Cardiac fibroblast (primary cell): Measurements from ENCODE around the gene CCDC146.
"Not testable (repeated sequence)": the region's sequence is repeated elsewhere in the genome, so short reads cannot be mapped to it uniquely, and the experiment has no call there.

Experiments
- DNase-seq, 2 donors: peaks; one replicate each; pipeline versions ENCODE4 v3.0.0 to v3.0.0-alpha.2; 2010; ENCODE audit warnings: low read depth in 2 of 2
- H3K4me3 ChIP-seq, 2 donors: replicated peaks in 1 of 2; 1 replicate in 1 of 2; 2 replicates in 1 of 2; pipeline ENCODE4 v1.5.1; 2011; ENCODE audit warnings: low read depth in 2 of 2, low read length in 2 of 2, mild to moderate bottlenecking in 2 of 2, moderate library complexity in 1 of 2
- CTCF ChIP-seq: IDR thresholded peaks from one replicate; pipeline ENCODE4 v1.5.1; 2011; ENCODE audit warnings: low read depth, mild to moderate bottlenecking, low read length, inconsistent platforms

Gene CCDC146

DNA sequence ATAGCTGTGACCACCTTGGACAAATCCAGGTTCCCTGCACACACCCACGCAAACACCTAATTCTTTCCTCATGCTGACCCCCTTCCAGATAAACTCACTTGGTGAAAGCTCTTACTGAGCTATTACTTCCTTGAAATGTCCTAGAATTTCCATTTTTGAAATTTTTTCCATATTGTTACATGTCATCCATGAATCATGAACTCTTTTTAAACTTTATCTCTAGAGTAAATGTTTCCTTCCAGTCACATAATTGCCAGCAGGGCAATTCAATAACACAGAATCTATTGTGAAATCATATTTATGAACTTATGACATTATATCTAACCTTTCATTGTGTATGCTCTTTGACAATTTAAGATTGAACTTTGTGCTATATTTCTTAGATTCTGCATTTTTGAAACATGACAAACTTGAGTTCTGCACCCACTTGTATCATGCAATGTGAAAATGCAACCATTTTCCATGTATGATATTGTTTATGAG is 104.0 kb downstream of the CCDC146 start:
- no peak overlapping the region for H3K4me3 ChIP-seq
- no peak for TF ChIP-seq CTCF
- peak; percentile 36 to 37 for DNase-seq

GRCh38 chr7:77228795-77229194 is 106.4 kb downstream of the CCDC146 start:
- not testable (repeated sequence) for DNase-seq, H3K4me3 ChIP-seq

DNA sequence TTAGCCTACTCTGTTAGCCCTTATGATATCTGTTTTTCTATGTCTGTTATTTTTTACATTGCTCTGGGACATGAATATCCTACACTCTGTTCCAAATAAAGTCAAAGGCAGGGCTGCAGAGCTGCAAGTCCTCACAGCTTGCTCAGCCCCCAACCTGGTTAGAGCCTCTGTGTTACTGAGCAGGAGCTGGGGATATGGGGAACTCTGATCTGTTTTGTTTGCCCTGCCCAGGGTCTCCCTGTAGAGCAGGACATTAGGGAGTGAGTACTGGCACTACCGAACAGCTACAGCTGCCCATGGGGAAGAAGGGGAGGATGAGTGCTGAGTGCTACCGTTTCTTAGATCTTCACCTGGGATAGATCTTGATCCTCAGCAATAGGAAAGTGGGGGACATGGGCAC is 110.1 kb downstream of the CCDC146 start:
- TF ChIP-seq CTCF: no peak
- H3K4me3 ChIP-seq: no peak overlapping the region
- no peak for DNase-seq

DNA sequence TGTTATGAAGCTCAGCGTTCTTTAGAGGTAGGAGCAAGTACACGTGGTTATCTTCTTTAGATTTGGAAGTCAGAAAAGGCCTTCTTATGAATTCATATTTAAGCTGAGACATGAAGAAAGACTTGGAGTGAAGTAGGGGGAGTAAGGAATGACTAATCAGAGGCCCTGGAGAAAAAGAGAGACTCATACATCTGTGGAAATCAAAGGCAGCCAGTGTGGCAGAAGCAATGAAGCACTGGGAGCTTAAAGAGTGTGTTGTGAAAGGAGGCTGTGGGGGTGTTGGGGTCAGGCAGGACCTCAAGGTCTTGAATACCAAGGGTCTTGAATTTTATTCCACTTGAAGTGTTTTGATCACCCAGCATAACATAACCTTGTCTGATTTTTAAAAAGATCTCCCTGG is 112.9 kb downstream of the CCDC146 start:
- H3K4me3 ChIP-seq: no peak overlapping the region
- no peak for TF ChIP-seq CTCF
- peak; percentile 65 to 74 for DNase-seq

- DNase-seq: no peak
- no peak for TF ChIP-seq CTCF
- H3K4me3 ChIP-seq: no peak overlapping the region
Measured at GRCh38 chr7:77238703-77239136, 116.3 kb downstream of the CCDC146 start.

DNA sequence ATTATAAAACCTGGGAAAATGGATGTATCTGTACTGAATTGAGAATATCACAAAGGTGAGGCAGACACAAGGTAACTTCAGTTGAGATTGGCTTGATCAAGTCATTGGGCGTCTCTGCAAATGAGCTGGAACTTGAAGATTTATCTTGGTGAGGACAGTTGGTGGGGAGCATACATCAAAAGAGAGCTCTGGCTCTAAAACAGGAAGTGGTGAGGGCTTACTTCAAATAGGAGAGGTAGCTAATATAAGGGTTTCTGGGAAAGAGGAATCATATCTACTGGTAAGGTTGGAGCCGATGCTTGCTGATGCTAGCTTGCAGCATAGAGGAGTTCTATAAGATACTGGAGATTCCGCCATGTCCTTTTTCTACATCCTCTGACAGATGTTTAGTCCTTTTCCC is 117.1 kb downstream of the CCDC146 start:
- no peak for TF ChIP-seq CTCF
- DNase-seq: no peak
- H3K4me3 ChIP-seq: no peak overlapping the region

DNA sequence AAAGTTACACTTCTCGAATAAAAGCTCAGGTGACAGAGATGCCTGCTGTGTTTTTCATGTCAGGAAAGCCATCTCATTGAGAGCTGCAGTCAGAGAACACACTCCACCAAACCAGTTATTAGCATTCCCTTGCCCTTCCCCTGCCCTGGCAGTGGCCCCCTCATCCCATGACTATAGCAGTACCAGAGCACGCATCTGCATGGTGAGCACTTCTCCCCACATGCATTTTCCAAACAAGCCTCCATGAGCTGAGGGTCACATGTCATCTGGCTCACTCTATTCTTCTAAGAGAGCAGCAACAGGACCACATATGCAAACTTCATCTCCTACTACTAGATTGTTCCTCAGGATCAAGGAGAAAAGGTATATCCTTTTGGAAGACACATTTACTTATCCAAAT is 119.7 kb downstream of the CCDC146 start:
- no peak for TF ChIP-seq CTCF
- H3K4me3 ChIP-seq: no peak overlapping the region
- no peak for DNase-seq
